GM10266 (cell line): ENCODE measurements around the gene TSPAN12.
A peak's percentile ranks its signal among the peaks of the same experiment; 100 is the strongest.
"Not testable (repeated sequence)": the region's sequence is repeated elsewhere in the genome, so short reads cannot be mapped to it uniquely, and the experiment has no call there.

ENCODE experiments used
- DNase-seq: peaks from one replicate; pipeline ENCODE4 v3.0.0; 2012; ENCODE audit errors: extremely low spot score
- CTCF ChIP-seq: IDR thresholded peaks from 2 replicates; pipeline ENCODE4 v1.5.1; 2012; ENCODE audit warnings: mild to moderate bottlenecking, low read depth; ENCODE audit not compliant: control insufficient read depth, insufficient read depth; ENCODE audit errors: missing control alignments

The TSPAN12 gene

GRCh38 chr7:120780938-120781337, 77.0 kb downstream of the TSPAN12 start:
- TF ChIP-seq CTCF = no peak
- no peak for DNase-seq

GRCh38 chr7:120780451-120780850, 77.5 kb downstream of the TSPAN12 start:
- DNase-seq = not testable (repeated sequence)

- not testable (repeated sequence) for DNase-seq
These were observed 78.9 kb downstream of the TSPAN12 start for GRCh38 chr7:120779078-120779477.

- no peak for TF ChIP-seq CTCF
These were observed 82.2 kb downstream of the TSPAN12 start for GRCh38 chr7:120775755-120776154.

GRCh38 chr7:120774481-120774880, 83.5 kb downstream of the TSPAN12 start:
- DNase-seq = no peak
- TF ChIP-seq CTCF = no peak

More at GRCh38 chr7:120775755-120776154, 82.2 kb downstream of the TSPAN12 start:
- DNase-seq = no peak

GRCh38 chr7:120770206-120770605, 87.7 kb downstream of the TSPAN12 start:
- TF ChIP-seq CTCF = no peak
- DNase-seq = no peak

GRCh38 chr7:120760851-120761250, 97.1 kb downstream of the TSPAN12 start:
- no peak for TF ChIP-seq CTCF
- no peak for DNase-seq

GRCh38 chr7:120760050-120760449, 97.9 kb downstream of the TSPAN12 start:
- TF ChIP-seq CTCF = no peak
- peak; percentile 19 for DNase-seq

- no peak for TF ChIP-seq CTCF
- DNase-seq = no peak
These were observed 114.8 kb downstream of the TSPAN12 start for GRCh38 chr7:120743128-120743527.
